Measurements from ENCODE around the gene NLK. TPM values are rescaled to one million over a fixed set of nuclear protein-coding genes. Genes with fewer than 3 reads are reported as not detected.

NLK gene
- total and polyA plus RNA-seq, 2 donors (not counting 1 experiment from before 2014, with no cell fraction given), result 12.7 to 24.8 TPM

DNA sequence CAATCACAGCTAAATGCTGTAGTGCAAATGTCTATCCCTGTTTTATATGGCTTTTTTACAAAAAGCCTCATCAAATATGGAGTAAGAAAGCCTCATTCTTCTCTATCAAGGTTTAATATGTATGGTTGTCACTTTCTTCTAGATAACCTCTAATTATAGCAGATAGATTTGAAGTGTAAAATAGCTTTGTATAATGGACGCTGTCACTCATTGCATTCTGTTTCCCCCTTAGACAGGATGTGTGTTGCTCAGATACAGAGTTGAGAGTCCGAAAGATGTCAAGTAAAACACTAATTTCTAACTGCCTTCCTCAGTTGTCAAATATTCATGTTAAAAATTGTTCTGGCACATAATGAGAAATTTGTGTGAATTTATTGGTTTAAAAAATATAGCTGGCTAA is 88.0 kb downstream of the NLK start:
- H3K27me3 ChIP-seq (replicated peaks in 1 of 4; ENCODE audit: control extremely low read depth in 1 of 4, control insufficient read depth in 3 of 4, insufficient read depth in 4 of 4, low read length in 3 of 4), result no peaks in the 10 kb centered on the region
- DNase-seq, result no peak
- no peak overlapping the region for H3K9ac ChIP-seq (ENCODE audit: low read length)
- WGBS (ENCODE audit: insufficient coverage), result no CpG with 5 or more reads among the region's 2 CpGs
- no peaks in the 10 kb centered on the region for H4K20me1 ChIP-seq (ENCODE audit: control insufficient read depth, insufficient read depth, low read length, poor library complexity, severe bottlenecking)
- no peaks in the 10 kb centered on the region for H3K79me2 ChIP-seq (ENCODE audit: control insufficient read depth, insufficient read depth, low read length)
- intact Hi-C loops (cut with micrococcal nuclease), result no loop called here
- ATAC-seq (ENCODE audit: low read depth), result no peak
- no peak overlapping the region for H3K27ac Mint-ChIP-seq
- ChIA-PET CTCF (interaction anchor here (0.6 kb wide), 1 partner anchor 250 kb away, joined by 4 read pairs; no protein-coding TSS in a partner anchor), POLR2A (no interaction called here)
- H3K4me1 Mint-ChIP-seq, result no peaks in the 10 kb centered on the region
- no peak overlapping the region for H3K4me3 ChIP-seq (ENCODE audit: control extremely low read depth in 1 of 5, extremely low read depth in 1 of 5, insufficient read depth in 1 of 5, low read depth in 2 of 5, low read length in 4 of 5)
- no peak for TF ChIP-seq EZH2 (IDR thresholded peaks at IDR 0.05; ENCODE audit: borderline replicate concordance, insufficient read depth, low read depth, low read length, poor library complexity, severe bottlenecking)
- TF ChIP-seq, protein P1, sequence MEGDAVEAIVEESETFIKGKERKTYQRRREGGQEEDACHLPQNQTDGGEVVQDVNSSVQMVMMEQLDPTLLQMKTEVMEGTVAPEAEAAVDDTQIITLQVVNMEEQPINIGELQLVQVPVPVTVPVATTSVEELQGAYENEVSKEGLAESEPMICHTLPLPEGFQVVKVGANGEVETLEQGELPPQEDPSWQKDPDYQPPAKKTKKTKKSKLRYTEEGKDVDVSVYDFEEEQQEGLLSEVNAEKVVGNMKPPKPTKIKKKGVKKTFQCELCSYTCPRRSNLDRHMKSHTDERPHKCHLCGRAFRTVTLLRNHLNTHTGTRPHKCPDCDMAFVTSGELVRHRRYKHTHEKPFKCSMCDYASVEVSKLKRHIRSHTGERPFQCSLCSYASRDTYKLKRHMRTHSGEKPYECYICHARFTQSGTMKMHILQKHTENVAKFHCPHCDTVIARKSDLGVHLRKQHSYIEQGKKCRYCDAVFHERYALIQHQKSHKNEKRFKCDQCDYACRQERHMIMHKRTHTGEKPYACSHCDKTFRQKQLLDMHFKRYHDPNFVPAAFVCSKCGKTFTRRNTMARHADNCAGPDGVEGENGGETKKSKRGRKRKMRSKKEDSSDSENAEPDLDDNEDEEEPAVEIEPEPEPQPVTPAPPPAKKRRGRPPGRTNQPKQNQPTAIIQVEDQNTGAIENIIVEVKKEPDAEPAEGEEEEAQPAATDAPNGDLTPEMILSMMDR (IDR thresholded peaks at IDR 0.05), result no peak
- H3K4me3 Mint-ChIP-seq, result no peak overlapping the region
- no peak overlapping the region for H3K27ac ChIP-seq (ENCODE audit: low read length in 2 of 2)
- H3K9me3 ChIP-seq (ENCODE audit: control extremely low read depth in 1 of 3, control insufficient read depth in 2 of 3, insufficient read depth in 1 of 3, low read length in 2 of 3), result no peaks in the 10 kb centered on the region
- no peaks in the 10 kb centered on the region for H3K9me3 Mint-ChIP-seq (ENCODE audit: insufficient read depth)
- H2AFZ ChIP-seq (ENCODE audit: insufficient read depth, low read depth, low read length, poor library complexity, severe bottlenecking), result no peak overlapping the region
- H3K27me3 Mint-ChIP-seq, result no peaks in the 10 kb centered on the region
- no peaks in the 10 kb centered on the region for H3K4me1 ChIP-seq (ENCODE audit: control insufficient read depth in 2 of 2, insufficient read depth in 2 of 2, low read length in 2 of 2)
- peaks cover 0 to 7% of the 10 kb centered on the region in 2 experiments for H3K36me3 ChIP-seq (replicated peaks in 1 of 2; ENCODE audit: control extremely low read depth in 1 of 2, control insufficient read depth in 1 of 2, extremely low read depth in 1 of 2, insufficient read depth in 2 of 2, low read length in 1 of 2)
- no peak overlapping the region for H3K4me2 ChIP-seq (replicated peaks; ENCODE audit: low read depth, low read length, poor library complexity, severe bottlenecking)

DNA sequence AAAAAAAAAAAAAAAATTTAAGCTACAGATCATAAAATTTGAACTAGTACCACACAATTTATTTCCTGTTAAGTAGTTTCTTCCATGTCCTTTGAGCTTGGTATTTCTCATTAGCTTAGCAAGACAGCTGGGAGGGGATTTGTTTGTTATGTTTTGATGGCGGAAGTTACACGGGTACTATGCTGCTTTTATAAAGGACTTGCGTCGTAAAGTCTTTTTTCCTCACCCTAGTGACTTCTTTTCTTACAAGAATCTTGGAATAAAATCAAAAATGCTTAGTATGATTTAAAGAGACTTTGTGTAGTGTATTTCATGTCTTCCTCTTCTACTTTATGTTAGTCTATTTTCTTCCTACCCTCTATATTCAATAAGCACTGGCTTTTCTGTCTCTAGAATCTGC is 89.1 kb downstream of the NLK start:
- no peak overlapping the region for H3K4me3 Mint-ChIP-seq
- CTCF ChIA-PET, result interaction anchor here (0.6 kb wide), 1 partner anchor 1780 kb away, joined by 3 read pairs; no protein-coding TSS in a partner anchor
- POLR2A ChIA-PET, result no interaction called here
- Histone ChIP-seq H3K4me2 (replicated peaks; ENCODE audit: low read depth, low read length, poor library complexity, severe bottlenecking) (no peak overlapping the region), H3K27me3 (replicated peaks in 1 of 4; ENCODE audit: control extremely low read depth in 1 of 4, control insufficient read depth in 3 of 4, insufficient read depth in 4 of 4, low read length in 3 of 4) (no peaks in the 10 kb centered on the region), H4K20me1 (ENCODE audit: control insufficient read depth, insufficient read depth, low read length, poor library complexity, severe bottlenecking) (no peaks in the 10 kb centered on the region), H3K9me3 (ENCODE audit: control extremely low read depth in 1 of 3, control insufficient read depth in 2 of 3, insufficient read depth in 1 of 3, low read length in 2 of 3) (no peaks in the 10 kb centered on the region), H3K4me3 (ENCODE audit: control extremely low read depth in 1 of 5, extremely low read depth in 1 of 5, insufficient read depth in 1 of 5, low read depth in 2 of 5, low read length in 4 of 5) (no peak overlapping the region), H2AFZ (ENCODE audit: insufficient read depth, low read depth, low read length, poor library complexity, severe bottlenecking) (no peak overlapping the region), H3K4me1 (ENCODE audit: control insufficient read depth in 2 of 2, insufficient read depth in 2 of 2, low read length in 2 of 2) (no peaks in the 10 kb centered on the region), H3K79me2 (ENCODE audit: control insufficient read depth, insufficient read depth, low read length) (no peaks in the 10 kb centered on the region), H3K27ac (ENCODE audit: low read length in 2 of 2) (no peak overlapping the region), H3K9ac (ENCODE audit: low read length) (no peak overlapping the region), H3K36me3 (replicated peaks in 1 of 2; ENCODE audit: control extremely low read depth in 1 of 2, control insufficient read depth in 1 of 2, extremely low read depth in 1 of 2, insufficient read depth in 2 of 2, low read length in 1 of 2) (peaks cover 0 to 7% of the 10 kb centered on the region in 2 experiments)
- intact Hi-C loops (cut with micrococcal nuclease), result no loop called here
- TF ChIP-seq, protein P1 (IDR thresholded peaks at IDR 0.05), result no peak
- TF ChIP-seq EZH2 (IDR thresholded peaks at IDR 0.05; ENCODE audit: borderline replicate concordance, insufficient read depth, low read depth, low read length, poor library complexity, severe bottlenecking), result no peak
- DNase-seq, result no peak
- H3K9me3 Mint-ChIP-seq (ENCODE audit: insufficient read depth), result no peaks in the 10 kb centered on the region
- no peak for ATAC-seq (ENCODE audit: low read depth)
- WGBS (ENCODE audit: insufficient coverage), result no CpG with 5 or more reads among the region's 4 CpGs
- no peaks in the 10 kb centered on the region for H3K27me3 Mint-ChIP-seq
- H3K27ac Mint-ChIP-seq, result no peak overlapping the region
- H3K4me1 Mint-ChIP-seq, result no peaks in the 10 kb centered on the region

All from B cell (primary cell).